Activated CD4-positive, alpha-beta memory T cell treated with anti-CD3 and anti-CD28 coated beads, Interleukin-2, amount 10 ng/mL, durations not matched to agents 7 days and 5 days (primary cell): ENCODE results near the gene TMEM269. TPM values are rescaled to one million over a fixed set of nuclear protein-coding genes. Genes with fewer than 3 reads are reported as not detected.

Experiments
- CTCF ChIA-PET: fragments of 350-600 bp; sonication (Branson Sonifier 250); formaldehyde crosslinking; loops from one replicate; lab custom pipeline; 2021; ENCODE audit warnings: antibody characterized with exemption, inconsistent platforms; lab: Charles Lee
- POLR2A ChIA-PET: fragments of 350-600 bp; sonication (Branson Sonifier 250); formaldehyde crosslinking; loops from one replicate; lab custom pipeline; 2021; ENCODE audit warnings: antibody characterized with exemption; lab: Charles Lee
- DNase-seq: peaks from one replicate; pipeline ENCODE4 v3.0.0-alpha.2; 2020
- H3K27ac Mint-ChIP-seq: one replicate; pipeline ENCODE4 v1.8.0; 2021; ENCODE audit warnings: mild to moderate bottlenecking, mixed read lengths
- H3K27me3 Mint-ChIP-seq: one replicate; pipeline ENCODE4 v1.8.0; 2021; ENCODE audit warnings: mixed read lengths
- H3K36me3 Mint-ChIP-seq: one replicate; pipeline ENCODE4 v1.8.0; 2021; ENCODE audit warnings: low read depth, mixed read lengths
- H3K4me1 Mint-ChIP-seq: one replicate; pipeline ENCODE4 v1.8.0; 2021; ENCODE audit warnings: mixed read lengths
- H3K4me3 Mint-ChIP-seq: one replicate; pipeline ENCODE4 v1.8.0; 2021; ENCODE audit warnings: mild to moderate bottlenecking, mixed read lengths
- H3K9me3 Mint-ChIP-seq: one replicate; pipeline ENCODE4 v1.8.0; 2021; ENCODE audit warnings: mixed read lengths
- total RNA-seq, 2 experiments: library from RNA; stranded (reverse); gene quantifications; one replicate each; pipeline ENCODE4 v1.2.3, GENCODE V29; 2021

TMEM269 gene
- total RNA-seq, 2 experiments from 2014 or later = not detected

GRCh38 chr1:42766741-42767509 is 17.9 kb upstream of the TMEM269 start, which contains the start of the genes C1orf50 and P3H1:
C1orf50 (plus strand) TSS chr1:42767249; CDS start chr1:42767312, 63 bp downstream.
P3H1 (minus strand) TSS chr1:42767028; CDS start chr1:42766971, 57 bp downstream.
- Mint-ChIP-seq H3K27ac (peak within 1 kb of the TSS; percentile 85), H3K27me3 (no peaks in the 10 kb centered on the region), H3K36me3 (peaks cover 17% of the 10 kb centered on the region), H3K9me3 (no peaks in the 10 kb centered on the region), H3K4me3 (no peak within 1 kb of the TSS), H3K4me1 (peaks cover 36% of the 10 kb centered on the region)
- CTCF ChIA-PET = interaction anchor here (0.6 to 3.8 kb wide), 22 partner anchors 9 to 1947 kb away, joined by 3 to 29 read pairs (median 5); partner anchors contain the start of genes CCDC30, CFAP57, EBNA1BP2 and PPIH
- peak; percentile 100 for DNase-seq
- POLR2A ChIA-PET = interaction anchor here (0.6 to 4.1 kb wide), 49 partner anchors 9 to 883 kb away, joined by 3 to 55 read pairs (median 4); partner anchors contain the start of genes CCDC30, CFAP57, CLDN19 and EBNA1BP2

- POLR2A ChIA-PET = interaction anchor here (0.6 to 4.1 kb wide), 36 partner anchors 10 to 405 kb away, joined by 3 to 55 read pairs (median 4); partner anchors contain the start of genes CCDC30, CFAP57, EBNA1BP2 and ERMAP
- no peaks in the 10 kb centered on the region for H3K27me3 Mint-ChIP-seq
Observed at GRCh38 chr1:42767510-42768000, 17.2 kb upstream of the TMEM269 start.

GRCh38 chr1:42768172-42768571 is 16.6 kb upstream of the TMEM269 start:
- CTCF ChIA-PET = interaction anchor here (3.0 to 3.8 kb wide), 5 partner anchors 9 to 306 kb away, joined by 13 to 29 read pairs (median 20); partner anchors contain the start of genes PPIH and ZNF691
- Mint-ChIP-seq H3K27ac (peak overlapping the region; percentile 85), H3K36me3 (peaks cover 19% of the 10 kb centered on the region), H3K4me3 (no peak overlapping the region), H3K4me1 (peaks cover 40% of the 10 kb centered on the region), H3K9me3 (no peaks in the 10 kb centered on the region), H3K27me3 (no peaks in the 10 kb centered on the region)
- POLR2A ChIA-PET = interaction anchor here (0.9 to 4.1 kb wide), 13 partner anchors 9 to 311 kb away, joined by 3 to 55 read pairs (median 8); partner anchors contain the start of genes CCDC30, ERMAP, PPCS and PPIH
- no peak for DNase-seq

More at GRCh38 chr1:42767510-42768000, 17.2 kb upstream of the TMEM269 start:
- peak overlapping the region; percentile 85 for H3K27ac Mint-ChIP-seq
- DNase-seq = no peak
- no peaks in the 10 kb centered on the region for H3K9me3 Mint-ChIP-seq
- H3K4me1 Mint-ChIP-seq = peaks cover 36% of the 10 kb centered on the region
- H3K36me3 Mint-ChIP-seq = peaks cover 16% of the 10 kb centered on the region
- CTCF ChIA-PET = interaction anchor here (0.8 to 3.8 kb wide), 17 partner anchors 10 to 404 kb away, joined by 3 to 29 read pairs (median 9); partner anchors contain the start of genes CCDC30, CFAP57, EBNA1BP2 and PPIH
- H3K4me3 Mint-ChIP-seq = no peak overlapping the region

GRCh38 chr1:42769811-42770210 is 15.0 kb upstream of the TMEM269 start:
- no peak overlapping the region for H3K27ac Mint-ChIP-seq
- no peak overlapping the region for H3K4me3 Mint-ChIP-seq
- H3K27me3 Mint-ChIP-seq = no peaks in the 10 kb centered on the region
- DNase-seq = no peak
- H3K4me1 Mint-ChIP-seq = peaks cover 44% of the 10 kb centered on the region
- H3K36me3 Mint-ChIP-seq = peaks cover 28% of the 10 kb centered on the region
- ChIA-PET POLR2A (no interaction called here), CTCF (interaction anchor here (3.8 kb wide), 1 partner anchor 304 kb away, joined by 18 read pairs; no protein-coding TSS in a partner anchor)
- H3K9me3 Mint-ChIP-seq = no peaks in the 10 kb centered on the region

- DNase-seq = no peak
- ChIA-PET CTCF (interaction anchor here (1.3 to 2.8 kb wide), 2 partner anchors 10 to 300 kb away, joined by 4 to 8 read pairs; no protein-coding TSS in a partner anchor), POLR2A (no interaction called here)
- H3K4me1 Mint-ChIP-seq = peaks cover 45% of the 10 kb centered on the region
- H3K36me3 Mint-ChIP-seq = peaks cover 62% of the 10 kb centered on the region
- H3K27ac Mint-ChIP-seq = no peak overlapping the region
- no peaks in the 10 kb centered on the region for H3K27me3 Mint-ChIP-seq
- no peak overlapping the region for H3K4me3 Mint-ChIP-seq
- no peaks in the 10 kb centered on the region for H3K9me3 Mint-ChIP-seq
Observed at GRCh38 chr1:42773420-42773819, 11.4 kb upstream of the TMEM269 start.

GRCh38 chr1:42774928-42775526 is 9.8 kb upstream of the TMEM269 start:
- Mint-ChIP-seq H3K36me3 (peaks cover 62% of the 10 kb centered on the region), H3K27me3 (no peaks in the 10 kb centered on the region), H3K4me3 (no peak overlapping the region), H3K4me1 (peaks cover 41% of the 10 kb centered on the region), H3K9me3 (no peaks in the 10 kb centered on the region), H3K27ac (no peak overlapping the region)
- ChIA-PET POLR2A (no interaction called here), CTCF (interaction anchor here (1.0 to 2.8 kb wide), 3 partner anchors 9 to 299 kb away, joined by 3 to 8 read pairs (median 4); partner anchors contain the start of gene ZNF691)
- no peak for DNase-seq

- ChIA-PET POLR2A (interaction anchor here (2.9 kb wide), 1 partner anchor 9 kb away, joined by 24 read pairs; the partner anchor contains the start of genes C1orf50 and P3H1), CTCF (interaction anchor here (1.0 to 5.3 kb wide), 5 partner anchors 9 to 297 kb away, joined by 4 to 65 read pairs (median 5); partner anchors contain the start of genes C1orf50, ERMAP, P3H1 and ZNF691)
- Mint-ChIP-seq H3K4me3 (no peak overlapping the region), H3K27me3 (no peaks in the 10 kb centered on the region), H3K36me3 (peaks cover 67% of the 10 kb centered on the region), H3K27ac (no peak overlapping the region), H3K4me1 (peaks cover 42% of the 10 kb centered on the region), H3K9me3 (no peaks in the 10 kb centered on the region)
- no peak for DNase-seq
Observed at GRCh38 chr1:42776502-42776901, 8.3 kb upstream of the TMEM269 start.

GRCh38 chr1:42777852-42778251 is 6.9 kb upstream of the TMEM269 start:
- DNase-seq = peak; percentile 36
- no peak overlapping the region for H3K4me3 Mint-ChIP-seq
- peaks cover 70% of the 10 kb centered on the region for H3K36me3 Mint-ChIP-seq
- POLR2A ChIA-PET = interaction anchor here (0.8 to 2.9 kb wide), 3 partner anchors 11 to 296 kb away, joined by 3 to 24 read pairs (median 4); partner anchors contain the start of genes C1orf50 and P3H1
- H3K9me3 Mint-ChIP-seq = no peaks in the 10 kb centered on the region
- peaks cover 37% of the 10 kb centered on the region for H3K4me1 Mint-ChIP-seq
- CTCF ChIA-PET = interaction anchor here (0.7 to 5.3 kb wide), 15 partner anchors 11 to 299 kb away, joined by 3 to 65 read pairs (median 4); partner anchors contain the start of genes C1orf50, ERMAP and P3H1
- H3K27ac Mint-ChIP-seq = no peak overlapping the region
- H3K27me3 Mint-ChIP-seq = no peaks in the 10 kb centered on the region

- H3K36me3 Mint-ChIP-seq = peaks cover 68% of the 10 kb centered on the region
- CTCF ChIA-PET = interaction anchor here (1.0 to 5.3 kb wide), 6 partner anchors 17 to 294 kb away, joined by 3 to 65 read pairs (median 4); partner anchors contain the start of gene ZNF691
- no peaks in the 10 kb centered on the region for H3K9me3 Mint-ChIP-seq
- POLR2A ChIA-PET = interaction anchor here (1.4 to 4.3 kb wide), 2 partner anchors 13 to 67 kb away, joined by 5 to 18 read pairs; partner anchors contain the start of genes C1orf50, P3H1 and ZNF691
- H3K4me1 Mint-ChIP-seq = peaks cover 40% of the 10 kb centered on the region
- peak overlapping the region; percentile 11 for H3K27ac Mint-ChIP-seq
- no peak for DNase-seq
- no peak overlapping the region for H3K4me3 Mint-ChIP-seq
- H3K27me3 Mint-ChIP-seq = no peaks in the 10 kb centered on the region
Observed at GRCh38 chr1:42779725-42780124, 5.1 kb upstream of the TMEM269 start.

- Mint-ChIP-seq H3K27ac (no peak overlapping the region), H3K27me3 (no peaks in the 10 kb centered on the region), H3K36me3 (peaks cover 63% of the 10 kb centered on the region), H3K4me1 (peaks cover 38% of the 10 kb centered on the region), H3K4me3 (no peak overlapping the region), H3K9me3 (no peaks in the 10 kb centered on the region)
- ChIA-PET POLR2A (interaction anchor here (1.4 to 4.3 kb wide), 2 partner anchors 13 to 67 kb away, joined by 5 to 18 read pairs; partner anchors contain the start of genes C1orf50, P3H1 and ZNF691), CTCF (interaction anchor here (0.5 to 5.3 kb wide), 7 partner anchors 17 to 293 kb away, joined by 3 to 65 read pairs (median 3); partner anchors contain the start of gene ZNF691)
- no peak for DNase-seq
Observed at GRCh38 chr1:42780176-42780575, 4.6 kb upstream of the TMEM269 start.

- no peak for DNase-seq
- Mint-ChIP-seq H3K9me3 (no peaks in the 10 kb centered on the region), H3K4me1 (peaks cover 45% of the 10 kb centered on the region), H3K27ac (no peak overlapping the region), H3K27me3 (no peaks in the 10 kb centered on the region), H3K4me3 (no peak overlapping the region), H3K36me3 (peaks cover 36% of the 10 kb centered on the region)
- POLR2A ChIA-PET = interaction anchor here (0.9 to 4.3 kb wide), 6 partner anchors 16 to 187 kb away, joined by 3 to 18 read pairs (median 4); partner anchors contain the start of genes C1orf50, P3H1 and ZNF691
- CTCF ChIA-PET = interaction anchor here (1.1 to 1.9 kb wide), 4 partner anchors 9 to 291 kb away, joined by 3 to 10 read pairs (median 4); partner anchors contain the start of genes C1orf50, P3H1 and ZNF691
Observed at GRCh38 chr1:42783092-42783491, 1.7 kb upstream of the TMEM269 start.
